Mesenchymal stem cell (in vitro differentiated cells and primary cell): ENCODE results near the gene PIK3R2.

Source experiments
- DNase-seq: peaks from one replicate; pipeline ENCODE4 v3.0.0-alpha.2; 2013
- H2AFZ ChIP-seq: one replicate; pipeline ENCODE4 v1.6.1; 2013; ENCODE audit warnings: low read depth, mild to moderate bottlenecking, control low read depth, inconsistent platforms, low read length, moderate library complexity
- H2AK5ac ChIP-seq: 2 replicates; pipeline ENCODE4 v1.6.1; 2013; ENCODE audit warnings: low read length, moderate library complexity, mild to moderate bottlenecking, inconsistent platforms; ENCODE audit not compliant: severe bottlenecking
- H2BK120ac ChIP-seq: one replicate; pipeline ENCODE4 v1.6.1; 2013; ENCODE audit warnings: low read depth, mild to moderate bottlenecking, inconsistent platforms, low read length, moderate library complexity
- H2BK12ac ChIP-seq, 2 experiments: one replicate each; pipeline ENCODE4 v1.6.1; 2013; ENCODE audit warnings: inconsistent platforms in 2 of 2, low read length in 2 of 2, mild to moderate bottlenecking in 2 of 2, moderate library complexity in 2 of 2, control low read depth in 1 of 2
- H2BK15ac ChIP-seq: one replicate; pipeline ENCODE4 v1.6.1; 2013; ENCODE audit warnings: mild to moderate bottlenecking, low read depth, inconsistent platforms; ENCODE audit not compliant: poor library complexity, severe bottlenecking
- H2BK5ac ChIP-seq: 2 replicates; pipeline ENCODE4 v1.6.1; 2013; ENCODE audit warnings: low read depth, mild to moderate bottlenecking, low read length, control low read depth, inconsistent platforms; ENCODE audit not compliant: poor library complexity, severe bottlenecking
- H3K14ac ChIP-seq, 2 experiments: one replicate each; pipeline ENCODE4 v1.6.1; 2013; ENCODE audit warnings: inconsistent platforms in 2 of 2, low read length in 2 of 2, control low read depth in 1 of 2, mild to moderate bottlenecking in 1 of 2, moderate library complexity in 1 of 2
- H3K18ac ChIP-seq, 2 experiments: one replicate each; pipeline ENCODE4 v1.6.1; 2013; ENCODE audit warnings: inconsistent platforms in 2 of 2, low read length in 2 of 2, control low read depth in 1 of 2, low read depth in 1 of 2, mild to moderate bottlenecking in 1 of 2
- H3K23ac ChIP-seq, 2 experiments: one replicate each; pipeline ENCODE4 v1.6.1; 2013; ENCODE audit warnings: inconsistent platforms in 2 of 2, low read length in 2 of 2, mild to moderate bottlenecking in 2 of 2, moderate library complexity in 2 of 2, control low read depth in 1 of 2
- H3K27ac ChIP-seq: 2 replicates; pipeline ENCODE4 v1.5.1; 2013; ENCODE audit warnings: mild to moderate bottlenecking, moderate library complexity, low read length, control low read depth, inconsistent platforms; ENCODE audit not compliant: poor library complexity, severe bottlenecking
- H3K27me3 ChIP-seq, 2 experiments: 2 replicates each; pipeline versions ENCODE4 v1.6.1 to v1.7.0; 2013; ENCODE audit warnings: low read length in 2 of 2, mild to moderate bottlenecking in 2 of 2, moderate library complexity in 2 of 2, control low read depth in 1 of 2, inconsistent platforms in 1 of 2; ENCODE audit not compliant: control insufficient read depth in 1 of 2, insufficient read depth in 1 of 2
- H3K36me3 ChIP-seq, 2 experiments: 2 replicates each; pipeline versions ENCODE4 v1.6.1 to v1.7.0; 2013; ENCODE audit warnings: low read length in 2 of 2, control low read depth in 1 of 2, inconsistent platforms in 1 of 2, low read depth in 1 of 2, mild to moderate bottlenecking in 1 of 2; ENCODE audit not compliant: insufficient read depth in 2 of 2, control insufficient read depth in 1 of 2
- H3K4ac ChIP-seq, 2 experiments: one replicate each; pipeline ENCODE4 v1.6.1; 2013; ENCODE audit warnings: inconsistent platforms in 2 of 2, low read length in 2 of 2, mild to moderate bottlenecking in 2 of 2, moderate library complexity in 2 of 2, control low read depth in 1 of 2, low read depth in 1 of 2
- H3K4me1 ChIP-seq: 2 replicates; pipeline ENCODE4 v1.6.1; 2013; ENCODE audit warnings: low read depth, low read length, control low read depth; ENCODE audit not compliant: control insufficient read depth, insufficient read depth
- H3K4me2 ChIP-seq: 2 replicates; pipeline ENCODE4 v1.6.1; 2013; ENCODE audit warnings: low read length, mild to moderate bottlenecking, inconsistent platforms; ENCODE audit not compliant: poor library complexity, severe bottlenecking
- H3K4me3 ChIP-seq, 2 experiments: 2 replicates each; pipeline versions ENCODE4 v1.5.1 to v1.7.0; 2013; ENCODE audit warnings: low read length in 2 of 2, mild to moderate bottlenecking in 2 of 2, control low read depth in 1 of 2, low read depth in 1 of 2; ENCODE audit not compliant: insufficient read depth in 1 of 2
- H3K79me1 ChIP-seq: replicated peaks from 2 replicates; pipeline ENCODE4 v1.6.1; 2013; ENCODE audit warnings: mild to moderate bottlenecking, control low read depth, low read length, inconsistent platforms; ENCODE audit not compliant: poor library complexity, severe bottlenecking
- H3K9ac ChIP-seq: 2 replicates; pipeline ENCODE4 v1.7.0; 2013; ENCODE audit warnings: mild to moderate bottlenecking, low read length, moderate library complexity
- H3K9me3 ChIP-seq: 2 replicates; pipeline ENCODE4 v1.7.0; 2013; ENCODE audit warnings: mild to moderate bottlenecking, low read length; ENCODE audit not compliant: control insufficient read depth
- H4K8ac ChIP-seq: one replicate; pipeline ENCODE4 v1.6.1; 2013; ENCODE audit warnings: inconsistent platforms, mild to moderate bottlenecking, low read length, moderate library complexity
- H4K91ac ChIP-seq: one replicate; pipeline ENCODE4 v1.6.1; 2013; ENCODE audit warnings: mild to moderate bottlenecking, low read length, inconsistent platforms
- WGBS: methylation state at CpG from one replicate; pipeline ENCODE4 v1.1.7; 2013; ENCODE audit warnings: mixed read lengths; 5-methylcytosine and 5-hydroxymethylcytosine counted together

PIK3R2 gene

GRCh38 chr19:18130523-18131242, 22.3 kb upstream of the PIK3R2 start:
- Histone ChIP-seq H4K91ac (no peak overlapping the region), H3K23ac (no peak overlapping the region), H3K4me3 (no peak overlapping the region), H3K18ac (no peak overlapping the region), H2BK15ac (no peak overlapping the region), H4K8ac (no peak overlapping the region), H3K27ac (no peak overlapping the region), H3K4me2 (no peak overlapping the region), H2AFZ (no peak overlapping the region), H3K4me1 (peaks cover 3% of the 10 kb centered on the region), H2BK12ac (no peak overlapping the region), H2AK5ac (no peak overlapping the region), H2BK120ac (no peak overlapping the region), H3K14ac (no peak overlapping the region), H3K9me3 (no peaks in the 10 kb centered on the region), H3K27me3 (no peaks in the 10 kb centered on the region), H3K4ac (no peak overlapping the region), H3K36me3 (peaks cover 53 to 65% of the 10 kb centered on the region in 2 experiments), H3K9ac (no peak overlapping the region), H3K79me1 (no peaks in the 10 kb centered on the region), H2BK5ac (no peak overlapping the region)
- 94% methylated on average over 21 of the region's 21 CpGs for WGBS
- DNase-seq = no peak

GRCh38 chr19:18131841-18132596, 20.9 kb upstream of the PIK3R2 start:
- no peaks in the 10 kb centered on the region for H3K9me3 ChIP-seq
- H3K4me1 ChIP-seq = peaks cover 12% of the 10 kb centered on the region
- 83% methylated on average over 31 of the region's 31 CpGs for WGBS
- no peak overlapping the region for H3K4me3 ChIP-seq
- no peaks in the 10 kb centered on the region for H3K27me3 ChIP-seq
- H2BK5ac ChIP-seq = no peak overlapping the region
- H2AFZ ChIP-seq = no peak overlapping the region
- H3K23ac ChIP-seq = no peak overlapping the region
- H3K36me3 ChIP-seq = peaks cover 60 to 61% of the 10 kb centered on the region in 2 experiments
- H3K4ac ChIP-seq = no peak overlapping the region
- H3K4me2 ChIP-seq = no peak overlapping the region
- no peak overlapping the region for H4K8ac ChIP-seq
- H4K91ac ChIP-seq = no peak overlapping the region
- no peak overlapping the region for H3K18ac ChIP-seq
- no peak overlapping the region for H2AK5ac ChIP-seq
- no peak overlapping the region for H2BK120ac ChIP-seq
- H2BK15ac ChIP-seq = no peak overlapping the region
- H3K14ac ChIP-seq = no peak overlapping the region
- H3K79me1 ChIP-seq = no peaks in the 10 kb centered on the region
- H3K27ac ChIP-seq = no peak overlapping the region
- no peak overlapping the region for H3K9ac ChIP-seq
- H2BK12ac ChIP-seq = no peak overlapping the region
- DNase-seq = no peak

- no peak overlapping the region for H3K27ac ChIP-seq
- H2BK15ac ChIP-seq = no peak overlapping the region
Observed at GRCh38 chr19:18135712-18136584, 17.0 kb upstream of the PIK3R2 start.

More at GRCh38 chr19:18135712-18136584, 17.0 kb upstream of the PIK3R2 start:
- DNase-seq = no peak
- Histone ChIP-seq H4K91ac (no peak overlapping the region), H2AK5ac (no peak overlapping the region), H2BK120ac (no peak overlapping the region), H3K4me3 (peak overlapping the region in 1 of 2 experiments; percentile 9), H3K4me2 (no peak overlapping the region), H3K4ac (no peak overlapping the region), H2AFZ (no peak overlapping the region), H3K27me3 (no peaks in the 10 kb centered on the region), H3K79me1 (no peaks in the 10 kb centered on the region), H3K9me3 (no peaks in the 10 kb centered on the region), H3K9ac (no peak overlapping the region), H3K4me1 (peaks cover 13% of the 10 kb centered on the region), H2BK12ac (no peak overlapping the region), H4K8ac (no peak overlapping the region), H3K18ac (no peak overlapping the region), H3K14ac (no peak overlapping the region), H3K23ac (peak overlapping the region in 1 of 2 experiments; percentile 37), H2BK5ac (no peak overlapping the region), H3K36me3 (peaks cover 48 to 56% of the 10 kb centered on the region in 2 experiments)
- 93% methylated on average over 18 of the region's 18 CpGs for WGBS
